ENCODE measurements around the gene CYTH3. TPM values are rescaled to one million over a fixed set of nuclear protein-coding genes. Genes with fewer than 3 reads are reported as not detected.

Gene CYTH3
- total and polyA plus RNA-seq, 9 of the 15 experiments (the other 6 are each of a cell fraction or from before 2014, with no cell fraction given), result 0.25 to 15.2 (median 11.4) TPM

DNA sequence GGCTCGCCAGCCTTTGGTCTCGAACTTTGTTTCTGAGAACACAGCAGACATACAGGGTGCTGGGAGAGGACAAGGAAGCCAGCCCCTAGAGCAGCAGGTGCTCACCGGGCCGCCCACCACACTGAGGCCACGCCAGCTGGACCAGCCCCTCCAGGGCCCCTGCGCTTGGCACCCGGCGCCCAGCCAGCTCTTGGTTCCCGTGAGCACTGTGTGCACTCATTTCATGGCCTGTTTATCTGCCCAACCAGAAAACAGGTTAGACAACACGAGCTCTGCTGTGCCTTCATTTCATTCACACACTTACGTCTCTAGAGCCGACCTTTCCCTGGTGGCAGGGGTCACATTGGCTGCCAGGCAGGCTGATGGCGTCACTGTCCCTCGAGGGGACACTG is 104.0 kb downstream of the CYTH3 start:
- H3K9me3 ChIP-seq (replicated peaks; ENCODE audit: control insufficient read depth, insufficient read depth, low read depth, low read length), result no peaks in the 10 kb centered on the region
- H3K4me1 ChIP-seq (replicated peaks in 1 of 2; ENCODE audit: control insufficient read depth in 2 of 2, insufficient read depth in 2 of 2, low read length in 2 of 2), result peaks cover 0 to 48% of the 10 kb centered on the region in 2 experiments; a peak in 2 of 5 replicates
- in situ Hi-C loops (cut with MboI), result no loop called here
- H2AFZ ChIP-seq (ENCODE audit: low read depth, low read length), result no peak overlapping the region
- no peak overlapping the region for H3K27ac ChIP-seq (ENCODE audit: extremely low read depth, low read depth, low read length)
- no peak for DNase-seq (ENCODE audit: extremely low read depth in 1 of 4, low spot score in 3 of 4)
- no peak overlapping the region for H3K4me3 ChIP-seq
- CTCF ChIA-PET (ENCODE audit: low intra/inter-chr PET ratio), result no interaction called here
- no peak for TF ChIP-seq RAD21 (CRISPR knock-in tag; conservative IDR thresholded peaks at IDR 0.05 in 1 of 2, IDR thresholded peaks at IDR 0.05 in 1 of 2)
- no peak for TF ChIP-seq PREB (CRISPR knock-in tag; IDR thresholded peaks at IDR 0.05)
- no peak for TF ChIP-seq BCLAF1 (IDR thresholded peaks at IDR 0.05; ENCODE audit: borderline replicate concordance in 1 of 2, control insufficient read depth in 1 of 2, low read depth in 2 of 2, low read length in 1 of 2)
- no peak for TF ChIP-seq CC2D1A (IDR thresholded peaks at IDR 0.05)
- TF ChIP-seq ZBTB49 (CRISPR knock-in tag; IDR thresholded peaks at IDR 0.05; ENCODE audit: borderline replicate concordance), result no peak
- TF ChIP-seq, protein P1, sequence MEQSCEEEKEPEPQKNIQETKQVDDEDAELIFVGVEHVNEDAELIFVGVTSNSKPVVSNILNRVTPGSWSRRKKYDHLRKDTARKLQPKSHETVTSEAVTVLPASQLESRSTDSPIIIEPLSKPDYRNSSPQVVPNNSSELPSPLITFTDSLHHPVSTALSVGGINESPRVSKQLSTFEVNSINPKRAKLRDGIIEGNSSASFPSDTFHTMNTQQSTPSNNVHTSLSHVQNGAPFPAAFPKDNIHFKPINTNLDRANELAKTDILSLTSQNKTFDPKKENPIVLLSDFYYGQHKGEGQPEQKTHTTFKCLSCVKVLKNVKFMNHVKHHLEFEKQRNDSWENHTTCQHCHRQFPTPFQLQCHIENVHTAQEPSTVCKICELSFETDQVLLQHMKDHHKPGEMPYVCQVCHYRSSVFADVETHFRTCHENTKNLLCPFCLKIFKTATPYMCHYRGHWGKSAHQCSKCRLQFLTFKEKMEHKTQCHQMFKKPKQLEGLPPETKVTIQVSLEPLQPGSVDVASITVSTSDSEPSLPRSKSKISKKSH (CRISPR knock-in tag; IDR thresholded peaks at IDR 0.05), result no peak
- TF ChIP-seq SRSF9 (IDR thresholded peaks at IDR 0.05; ENCODE audit: borderline replicate concordance, low read depth, low read length), result no peak
- TF ChIP-seq, protein P2, sequence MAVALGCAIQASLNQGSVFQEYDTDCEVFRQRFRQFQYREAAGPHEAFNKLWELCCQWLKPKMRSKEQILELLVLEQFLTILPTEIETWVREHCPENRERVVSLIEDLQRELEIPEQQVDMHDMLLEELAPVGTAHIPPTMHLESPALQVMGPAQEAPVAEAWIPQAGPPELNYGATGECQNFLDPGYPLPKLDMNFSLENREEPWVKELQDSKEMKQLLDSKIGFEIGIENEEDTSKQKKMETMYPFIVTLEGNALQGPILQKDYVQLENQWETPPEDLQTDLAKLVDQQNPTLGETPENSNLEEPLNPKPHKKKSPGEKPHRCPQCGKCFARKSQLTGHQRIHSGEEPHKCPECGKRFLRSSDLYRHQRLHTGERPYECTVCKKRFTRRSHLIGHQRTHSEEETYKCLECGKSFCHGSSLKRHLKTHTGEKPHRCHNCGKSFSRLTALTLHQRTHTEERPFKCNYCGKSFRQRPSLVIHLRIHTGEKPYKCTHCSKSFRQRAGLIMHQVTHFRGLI (CRISPR knock-in tag; IDR thresholded peaks at IDR 0.05), result no peak
- no peak for TF ChIP-seq RB1 (IDR thresholded peaks at IDR 0.05; ENCODE audit: low read depth)
- POLR2A ChIA-PET, result no interaction called here
- H4K20me1 ChIP-seq (replicated peaks; ENCODE audit: control insufficient read depth, insufficient read depth, low read length), result no peaks in the 10 kb centered on the region
- no peaks in the 10 kb centered on the region for H3K9me1 ChIP-seq (ENCODE audit: control insufficient read depth, insufficient read depth, low read length)
- ATAC-seq, result no peak
- 82% methylated on average over 12 of the region's 14 CpGs for WGBS (ENCODE audit: insufficient coverage, low coverage, missing lambda C conversion rate)
- no TSS peak for BruUV-seq (replicated peaks)
- intact Hi-C loops (cut with micrococcal nuclease), result no loop called here
- H3K36me3 ChIP-seq (ENCODE audit: control insufficient read depth, insufficient read depth, low read length), result peaks cover 34% of the 10 kb centered on the region; the same call in 1 of the 3 replicates
- FAIRE-seq, result no peak
- no peak overlapping the region for H3K4me2 ChIP-seq (ENCODE audit: insufficient read depth, low read length)
- no peaks in the 10 kb centered on the region for H3K27me3 ChIP-seq (ENCODE audit: control insufficient read depth in 2 of 2, insufficient read depth in 2 of 2, low read length in 2 of 2)
- H3K9ac ChIP-seq (ENCODE audit: insufficient read depth in 1 of 2, low read depth in 2 of 2, low read length in 2 of 2), result peak overlapping the region in 1 of 2 experiments; percentile 52; a peak in 2 of 4 replicates
- H3K79me2 ChIP-seq (ENCODE audit: control insufficient read depth, insufficient read depth, low read length), result no peaks in the 10 kb centered on the region

All from K562 (cell line).